Large intestine (tissue), 12 donors: ENCODE measurements around the gene AEBP1. TPM values are rescaled to one million over a fixed set of nuclear protein-coding genes. Genes with fewer than 3 reads are reported as not detected.

ENCODE experiments used
- DNase-seq, 2 donors: peaks; one replicate each; pipeline versions ENCODE4 v3.0.0 to v3.0.0-alpha.2; 2013
- H3K27ac ChIP-seq: one replicate; pipeline ENCODE4 v1.5.1; 2013; ENCODE audit warnings: low read length
- H3K27me3 ChIP-seq: 2 replicates; pipeline ENCODE4 v1.6.1; 2013; ENCODE audit warnings: low read length; ENCODE audit not compliant: control insufficient read depth, insufficient read depth
- H3K36me3 ChIP-seq: 2 replicates; pipeline ENCODE4 v1.6.1; 2013; ENCODE audit warnings: low read length; ENCODE audit not compliant: control insufficient read depth, insufficient read depth
- H3K4me1 ChIP-seq: one replicate; pipeline ENCODE4 v1.6.1; 2013; ENCODE audit warnings: low read length; ENCODE audit not compliant: control insufficient read depth, insufficient read depth
- H3K4me3 ChIP-seq: one replicate; pipeline ENCODE4 v1.5.1; 2013; ENCODE audit warnings: low read length
- H3K9me3 ChIP-seq: one replicate; pipeline ENCODE4 v1.6.1; 2013; ENCODE audit warnings: mild to moderate bottlenecking, low read depth, low read length, moderate library complexity; ENCODE audit not compliant: control insufficient read depth
- WGBS: methylation state at CpG from one replicate; pipeline ENCODE4 v1.1.5; 2013; ENCODE audit warnings: low lambda C conversion rate; ENCODE audit not compliant: insufficient coverage; 5-methylcytosine and 5-hydroxymethylcytosine counted together
- long read RNA-seq, 11 donors: transcript quantifications; one replicate each; lab custom pipeline, GENCODE V29; 2026
- polyA plus RNA-seq: library from polyadenylated mRNA; unstranded; fragments of 120-200 nt; gene quantifications from one replicate; pipeline ENCODE4 v1.2.1, GENCODE V29; 2013

Gene AEBP1
- polyA plus RNA-seq: 23.1 TPM
- long read RNA-seq, donor 1: 0 reads
- long read RNA-seq, donor 2, full-length matches to known transcripts: 2 of 2 reads
- long read RNA-seq, donor 2, partial matches to known transcripts: 0 of 2 reads
- long read RNA-seq, donor 2, other reads (novel, unspliced or antisense): 0 of 2 reads
- long read RNA-seq, donor 3, full-length matches to known transcripts: 1 of 1 reads
- long read RNA-seq, donor 3, partial matches to known transcripts: 0 of 1 reads
- long read RNA-seq, donor 3, other reads (novel, unspliced or antisense): 0 of 1 reads
- long read RNA-seq, donor 4: 0 reads
- long read RNA-seq, donor 5, full-length matches to known transcripts: 3 of 3 reads
- long read RNA-seq, donor 5, partial matches to known transcripts: 0 of 3 reads
- long read RNA-seq, donor 5, other reads (novel, unspliced or antisense): 0 of 3 reads
- long read RNA-seq, donor 6, full-length matches to known transcripts: 2 of 2 reads
- long read RNA-seq, donor 6, partial matches to known transcripts: 0 of 2 reads
- long read RNA-seq, donor 6, other reads (novel, unspliced or antisense): 0 of 2 reads
- long read RNA-seq, donor 7: 0 reads
- long read RNA-seq, donor 8, full-length matches to known transcripts: 3 of 3 reads
- long read RNA-seq, donor 8, partial matches to known transcripts: 0 of 3 reads
- long read RNA-seq, donor 8, other reads (novel, unspliced or antisense): 0 of 3 reads
- long read RNA-seq, donor 9: 0 reads
- long read RNA-seq, donor 10, full-length matches to known transcripts: 2 of 9 reads
- long read RNA-seq, donor 10, partial matches to known transcripts: 7 of 9 reads
- long read RNA-seq, donor 10, other reads (novel, unspliced or antisense): 0 of 9 reads
- long read RNA-seq, donor 11, full-length matches to known transcripts: 3 of 3 reads
- long read RNA-seq, donor 11, partial matches to known transcripts: 0 of 3 reads
- long read RNA-seq, donor 11, other reads (novel, unspliced or antisense): 0 of 3 reads

DNA sequence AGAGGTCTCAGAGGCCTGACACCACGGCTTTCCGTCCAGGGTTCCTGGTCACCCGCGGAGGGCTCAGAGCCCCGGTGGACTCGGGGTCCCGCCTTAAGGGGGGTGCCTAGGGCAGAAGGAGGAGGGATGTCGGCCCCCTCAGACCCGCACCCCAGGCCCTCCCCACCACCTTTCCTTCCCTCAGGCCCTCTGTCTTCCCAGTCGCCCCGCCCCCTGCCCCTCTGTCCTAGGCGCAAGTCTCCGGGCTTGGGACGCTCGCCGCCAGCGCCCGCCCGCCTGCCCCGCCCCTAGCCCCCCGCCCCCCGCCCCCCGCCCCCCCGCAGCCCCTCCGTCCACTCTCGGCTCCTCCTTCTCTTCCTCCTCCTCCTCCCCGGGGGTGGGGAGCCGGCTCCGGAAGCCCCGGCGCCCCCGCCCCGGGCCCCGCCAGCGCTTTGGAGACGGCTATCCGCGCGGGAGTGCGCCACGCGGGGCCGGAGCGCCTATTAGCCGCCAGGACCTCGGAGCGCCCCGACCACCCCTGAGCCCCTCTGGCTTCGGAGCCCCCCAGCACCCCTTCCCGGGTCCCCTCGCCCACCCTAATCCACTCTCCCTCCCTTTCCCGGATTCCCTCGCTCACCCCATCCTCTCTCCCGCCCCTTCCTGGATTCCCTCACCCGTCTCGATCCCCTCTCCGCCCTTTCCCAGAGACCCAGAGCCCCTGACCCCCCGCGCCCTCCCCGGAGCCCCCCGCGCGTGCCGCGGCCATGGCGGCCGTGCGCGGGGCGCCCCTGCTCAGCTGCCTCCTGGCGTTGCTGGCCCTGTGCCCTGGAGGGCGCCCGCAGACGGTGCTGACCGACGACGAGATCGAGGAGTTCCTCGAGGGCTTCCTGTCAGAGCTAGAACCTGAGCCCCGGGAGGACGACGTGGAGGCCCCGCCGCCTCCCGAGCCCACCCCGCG is at the start of gene AEBP1:
Gene AEBP1, plus strand, starts transcription at position 423 of the 937 bp plus-strand sequence. Its CDS starts 321 bp downstream, at position 744.
- H3K9me3 ChIP-seq: peaks cover 3% of the 10 kb centered on the region
- peak within 1 kb of the TSS; percentile 15 for H3K27ac ChIP-seq
- peaks cover 44% of the 10 kb centered on the region for H3K27me3 ChIP-seq
- peak in 1 of 2 donors; percentile 29 for DNase-seq
- H3K4me3 ChIP-seq: peak within 1 kb of the TSS; percentile 42
- WGBS: no CpG with 5 or more reads among the region's 87 CpGs
- peaks cover 7% of the 10 kb centered on the region for H3K36me3 ChIP-seq
- H3K4me1 ChIP-seq: no peaks in the 10 kb centered on the region

DNA sequence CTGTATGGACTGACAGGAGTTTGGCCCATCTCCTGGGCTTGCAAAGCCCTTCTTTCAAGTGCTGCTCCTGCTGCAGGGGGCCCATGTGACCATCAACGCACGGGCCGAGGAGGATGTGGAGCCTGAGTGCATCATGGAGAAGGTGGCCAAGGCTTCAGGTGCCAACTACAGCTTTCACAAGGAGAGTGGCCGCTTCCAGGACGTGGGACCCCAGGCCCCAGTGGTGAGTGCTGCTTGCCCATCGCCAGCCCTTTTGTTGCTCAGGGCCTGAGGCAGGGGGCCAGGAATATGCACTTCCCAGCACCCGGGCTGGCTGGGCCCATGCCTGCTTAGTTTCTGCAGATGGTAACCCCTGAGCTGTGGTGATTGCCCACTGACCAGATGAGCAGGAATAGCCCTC is 47.5 kb upstream of the AEBP1 start:
- no CpG with 5 or more reads among the region's 7 CpGs for WGBS
- Histone ChIP-seq H3K4me3 (no peak overlapping the region), H3K27me3 (no peaks in the 10 kb centered on the region), H3K36me3 (peaks cover 82% of the 10 kb centered on the region), H3K4me1 (no peaks in the 10 kb centered on the region), H3K27ac (no peak overlapping the region), H3K9me3 (no peaks in the 10 kb centered on the region)
- no peak for DNase-seq

- DNase-seq: no peak
- no CpG with 5 or more reads among the region's 11 CpGs for WGBS
- peaks cover 82% of the 10 kb centered on the region for H3K36me3 ChIP-seq
These were observed 46.8 kb upstream of the AEBP1 start for GRCh38 chr7:44057181-44057848.

GRCh38 chr7:44057849-44058758 is 46.0 kb upstream of the AEBP1 start:
- no peak for DNase-seq
- no peaks in the 10 kb centered on the region for H3K4me1 ChIP-seq
- no peak overlapping the region for H3K27ac ChIP-seq
- no peaks in the 10 kb centered on the region for H3K27me3 ChIP-seq
- H3K4me3 ChIP-seq: no peak overlapping the region
- H3K9me3 ChIP-seq: no peaks in the 10 kb centered on the region
- H3K36me3 ChIP-seq: peaks cover 75% of the 10 kb centered on the region
- 96% methylated on average over 5 of the region's 30 CpGs for WGBS

More at GRCh38 chr7:44057181-44057848, 46.8 kb upstream of the AEBP1 start:
- no peak overlapping the region for H3K27ac ChIP-seq
- no peaks in the 10 kb centered on the region for H3K9me3 ChIP-seq
- H3K4me3 ChIP-seq: no peak overlapping the region
- no peaks in the 10 kb centered on the region for H3K4me1 ChIP-seq
- H3K27me3 ChIP-seq: no peaks in the 10 kb centered on the region

DNA sequence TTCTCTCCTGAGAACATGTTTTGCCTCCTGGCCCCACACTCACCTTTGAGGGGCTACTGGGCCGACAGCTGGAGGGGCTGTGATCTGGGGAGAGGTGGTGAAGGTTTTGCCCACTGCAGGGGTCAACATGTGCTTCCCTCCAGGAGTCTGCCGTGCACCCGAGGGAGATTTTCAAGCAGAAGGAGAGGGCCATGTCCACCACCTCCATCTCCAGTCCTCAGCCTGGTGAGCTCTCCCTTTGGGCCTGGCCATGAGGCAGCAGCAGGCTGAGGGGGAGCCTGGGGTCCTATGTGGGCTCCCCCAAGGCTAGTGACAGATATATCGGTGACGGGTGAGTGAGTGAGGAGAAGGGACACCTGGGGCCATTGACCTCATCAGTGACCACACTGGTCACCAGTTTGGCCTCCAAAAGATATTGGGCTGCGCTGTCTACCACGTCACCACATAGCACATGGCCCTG is 45.4 kb upstream of the AEBP1 start:
- H3K4me1 ChIP-seq: no peaks in the 10 kb centered on the region
- WGBS: no CpG with 5 or more reads among the region's 7 CpGs
- no peak overlapping the region for H3K4me3 ChIP-seq
- H3K36me3 ChIP-seq: peaks cover 71% of the 10 kb centered on the region
- no peaks in the 10 kb centered on the region for H3K27me3 ChIP-seq
- H3K9me3 ChIP-seq: no peaks in the 10 kb centered on the region
- DNase-seq: no peak
- no peak overlapping the region for H3K27ac ChIP-seq

DNA sequence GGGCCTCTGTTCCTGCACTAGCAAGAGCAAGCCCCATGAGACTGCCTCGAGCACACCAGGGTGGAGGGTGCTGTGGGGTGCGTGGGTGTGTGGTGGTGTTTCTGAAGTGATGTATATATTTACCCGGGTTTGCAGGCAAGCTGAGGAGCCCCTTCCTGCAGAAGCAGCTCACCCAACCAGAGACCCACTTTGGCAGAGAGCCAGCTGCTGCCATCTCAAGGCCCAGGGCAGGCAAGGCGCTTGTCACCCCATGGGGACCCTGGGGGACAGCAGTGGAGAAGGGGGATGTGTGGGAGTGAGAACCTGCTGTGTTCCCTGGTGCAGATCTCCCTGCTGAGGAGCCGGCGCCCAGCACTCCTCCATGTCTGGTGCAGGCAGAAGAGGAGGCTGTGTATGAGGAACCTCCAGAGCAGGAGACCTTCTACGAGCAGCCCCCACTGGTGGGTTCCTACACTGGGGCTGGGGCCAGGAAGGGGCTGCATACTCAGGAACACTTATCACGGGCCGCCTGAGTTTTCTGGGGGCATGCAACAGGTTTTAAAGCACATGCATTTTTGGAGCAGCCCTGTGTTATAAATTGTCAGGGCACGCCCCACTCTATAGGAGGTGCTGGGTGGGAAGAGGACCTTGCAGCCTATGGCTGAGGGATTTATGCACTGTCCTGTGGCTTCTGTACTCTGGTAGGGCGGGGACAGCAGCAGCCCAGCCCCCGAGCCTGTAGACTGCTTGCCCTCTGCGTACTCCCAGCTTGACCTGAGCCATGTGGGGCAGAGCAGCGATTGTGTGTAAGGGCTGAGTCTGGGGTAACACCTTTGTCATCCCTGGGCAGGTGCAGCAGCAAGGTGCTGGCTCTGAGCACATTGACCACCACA is 44.7 kb upstream of the AEBP1 start:
- Histone ChIP-seq H3K36me3 (peaks cover 66% of the 10 kb centered on the region), H3K27me3 (peaks cover 2% of the 10 kb centered on the region), H3K4me3 (no peak overlapping the region), H3K4me1 (no peaks in the 10 kb centered on the region), H3K27ac (no peak overlapping the region), H3K9me3 (no peaks in the 10 kb centered on the region)
- no CpG with 5 or more reads among the region's 14 CpGs for WGBS
- no peak for DNase-seq

- peaks cover 62% of the 10 kb centered on the region for H3K36me3 ChIP-seq
- no peak for DNase-seq
- no CpG with 5 or more reads among the region's 21 CpGs for WGBS
These were observed 43.8 kb upstream of the AEBP1 start for GRCh38 chr7:44060091-44060947.

More at GRCh38 chr7:44060091-44060947, 43.8 kb upstream of the AEBP1 start:
- Histone ChIP-seq H3K9me3 (no peaks in the 10 kb centered on the region), H3K27ac (no peak overlapping the region), H3K27me3 (peaks cover 10% of the 10 kb centered on the region), H3K4me1 (peaks cover 8% of the 10 kb centered on the region), H3K4me3 (no peak overlapping the region)
